ENCODE measurements around the gene ERN1. TPM values are rescaled to one million over a fixed set of nuclear protein-coding genes. Genes with fewer than 3 reads are reported as not detected.

ERN1 gene
- total and polyA plus RNA-seq, 2 of the 8 experiments (the other 6 are each of a cell fraction or from before 2014, with no cell fraction given) = 1.8 to 3.9 TPM

GRCh38 chr17:64177311-64178010 lies 47.5 kb upstream of the ERN1 start (continued):
- TF ChIP-seq BACH1 (IDR thresholded peaks at IDR 0.05; ENCODE audit: low read length) = no peak
- TF ChIP-seq CHD1 (IDR thresholded peaks at IDR 0.05; ENCODE audit: low read depth, low read length) = no peak
- TF ChIP-seq EZH2 (IDR thresholded peaks at IDR 0.05; ENCODE audit: low read depth, low read length, severe bottlenecking) = no peak
- no peak for TF ChIP-seq FOSL1 (IDR thresholded peaks at IDR 0.05; ENCODE audit: insufficient read depth, low read depth, low read length)
- no peak for TF ChIP-seq ZNF274 (IDR thresholded peaks at IDR 0.05; ENCODE audit: borderline replicate concordance, extremely low read depth, low read length)
